ENCODE data around the gene IFNA14.
"Not testable (repeated sequence)": the region's sequence is repeated elsewhere in the genome, so short reads cannot be mapped to it uniquely, and the experiment has no call there.

IFNA14 gene

DNA sequence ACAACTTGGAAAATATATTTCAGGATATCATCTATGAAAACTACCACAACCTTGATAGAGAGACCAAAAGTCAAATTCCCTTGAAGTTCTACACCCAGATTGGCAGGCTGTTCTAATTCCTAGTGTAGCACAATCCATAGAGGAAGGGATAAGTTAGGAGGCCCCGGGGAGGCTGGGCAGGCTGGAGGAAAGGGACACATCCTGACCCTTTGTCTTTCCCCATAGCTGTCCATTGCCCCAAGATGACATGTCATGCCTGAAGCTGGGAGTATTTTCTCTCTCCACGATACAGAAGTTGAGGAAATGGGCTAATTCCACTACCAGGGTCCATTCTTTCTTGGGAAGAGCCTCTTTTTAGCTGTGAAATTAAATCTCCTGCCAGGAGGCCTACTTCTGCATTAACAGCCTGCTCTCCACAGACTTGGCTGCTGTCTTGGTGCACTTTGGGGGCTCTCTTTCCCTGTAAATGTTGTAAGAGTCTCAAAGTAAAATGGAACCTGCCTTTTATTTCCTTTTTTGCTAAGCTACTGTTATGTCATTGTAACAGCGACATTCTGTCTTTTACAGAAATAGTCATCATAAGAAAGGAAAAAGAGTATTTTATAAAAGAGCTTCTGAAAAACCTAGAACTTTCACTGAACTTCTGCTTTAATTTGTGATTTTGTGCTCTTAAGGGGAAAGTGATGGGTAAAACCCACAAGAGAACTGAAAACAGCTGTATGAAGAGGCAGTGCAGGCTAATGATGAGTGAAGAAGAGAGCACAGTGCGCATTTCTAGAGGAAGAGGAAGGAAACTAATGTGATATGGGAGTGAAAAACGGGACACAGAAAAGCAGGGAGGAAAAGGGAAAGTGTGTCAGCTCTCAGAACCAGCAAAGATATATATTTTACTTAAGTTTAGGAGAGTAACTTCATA is 26.1 kb downstream of the IFNA14 start:
- DNase-seq: not testable (repeated sequence)

DNA sequence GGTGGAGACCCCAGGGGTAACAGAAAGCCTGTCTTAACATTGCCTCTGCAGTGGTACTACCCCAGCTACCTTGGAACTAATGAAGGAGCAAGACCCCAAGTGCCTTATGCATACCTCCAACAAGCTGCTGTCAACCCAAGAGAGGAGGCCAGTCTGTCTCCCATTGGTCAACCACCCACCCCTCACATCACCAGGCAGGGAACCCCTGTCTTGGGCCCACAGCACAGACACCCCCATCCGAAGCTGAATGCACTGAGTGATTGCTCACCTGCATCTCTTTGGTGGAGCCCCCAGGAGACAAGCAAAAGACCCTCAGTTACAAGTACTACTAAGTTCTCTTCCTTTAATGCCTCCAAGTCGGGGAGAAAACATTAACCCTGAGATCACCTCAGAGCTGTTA is 27.6 kb downstream of the IFNA14 start:
- DNase-seq: not testable (repeated sequence)

DNA sequence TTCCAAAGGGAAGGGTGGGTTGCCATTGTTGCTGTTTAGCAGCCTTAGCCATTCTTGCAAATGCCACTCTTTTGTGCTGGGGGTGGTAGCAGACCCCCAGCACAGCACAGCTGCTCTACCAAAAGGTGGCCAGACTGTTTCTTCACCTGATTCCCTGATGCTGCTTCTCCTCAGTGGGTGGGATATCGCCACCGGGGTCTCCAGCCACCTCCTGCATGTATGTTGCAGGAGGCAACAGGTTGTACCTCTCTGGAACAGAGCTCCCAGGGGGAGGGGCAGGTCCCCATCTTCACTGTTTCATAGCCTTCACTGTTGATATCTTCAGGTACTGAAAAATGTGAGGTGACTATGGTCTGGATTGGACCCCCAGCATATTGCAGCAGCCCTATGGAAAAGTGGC is 29.0 kb downstream of the IFNA14 start:
- not testable (repeated sequence) for DNase-seq

DNA sequence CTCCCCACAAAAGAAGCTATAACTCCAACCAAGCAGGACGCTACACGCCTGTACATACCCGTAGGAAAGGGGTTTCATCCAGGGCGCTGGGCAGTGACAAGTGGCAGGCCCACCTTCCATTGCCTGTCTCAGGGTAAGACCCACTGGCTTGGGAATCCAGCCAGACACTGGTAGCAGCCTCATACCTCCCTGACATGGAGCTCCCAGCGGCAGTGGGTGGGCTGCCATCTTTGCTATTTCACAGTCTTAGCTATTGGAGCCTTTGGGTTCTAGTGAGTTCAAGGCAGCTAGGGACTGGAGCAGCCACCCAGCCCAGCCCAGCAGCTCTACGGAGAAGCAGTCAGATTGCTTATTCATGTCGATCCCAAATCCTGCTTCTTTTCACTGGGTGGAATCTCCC is 29.5 kb downstream of the IFNA14 start:
- no peak for DNase-seq

DNA sequence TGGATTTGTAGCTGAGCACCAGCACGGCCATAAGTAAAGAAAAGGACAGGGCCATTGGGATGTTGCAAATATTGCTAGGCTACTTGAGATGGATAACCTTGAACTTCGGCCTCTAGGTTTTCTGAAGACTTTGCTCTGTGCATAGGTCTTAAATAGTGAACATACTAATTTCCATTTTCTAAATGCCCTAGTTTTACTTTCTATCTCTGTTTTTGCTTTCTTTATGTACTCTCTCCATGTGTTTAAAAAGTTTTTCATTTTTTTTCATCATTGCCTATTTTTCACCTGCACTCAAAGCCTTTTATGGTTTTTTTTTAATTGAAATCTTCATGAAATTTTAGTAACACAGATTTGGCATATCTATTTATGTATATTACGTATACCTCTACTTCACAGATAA is 32.8 kb downstream of the IFNA14 start, which contains the start of gene IFNA10:
IFNA10 (minus strand) TSS at position 101 of the 400 bp plus-strand sequence; CDS start at position 55, 46 bp downstream.
- not testable (repeated sequence) for DNase-seq

DNA sequence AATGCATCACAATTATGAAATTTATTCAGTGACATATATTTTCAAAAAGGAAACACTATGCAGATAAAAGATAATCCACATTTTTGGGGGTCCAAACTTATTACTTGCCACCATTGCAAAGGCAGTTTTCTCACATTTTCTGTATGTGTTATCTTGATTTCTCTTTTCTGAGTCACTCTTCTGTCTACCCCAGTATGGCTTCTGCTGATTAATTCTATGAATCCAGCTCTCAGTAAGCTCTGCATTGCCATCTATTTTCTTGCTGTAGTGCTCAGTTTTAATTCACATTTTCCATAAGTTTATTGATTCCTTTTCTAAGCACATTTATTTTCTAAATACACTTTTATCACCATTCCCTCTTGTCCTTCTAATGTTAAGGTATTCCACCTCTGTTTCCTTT is 34.6 kb downstream of the IFNA14 start:
- no peak for DNase-seq

DNA sequence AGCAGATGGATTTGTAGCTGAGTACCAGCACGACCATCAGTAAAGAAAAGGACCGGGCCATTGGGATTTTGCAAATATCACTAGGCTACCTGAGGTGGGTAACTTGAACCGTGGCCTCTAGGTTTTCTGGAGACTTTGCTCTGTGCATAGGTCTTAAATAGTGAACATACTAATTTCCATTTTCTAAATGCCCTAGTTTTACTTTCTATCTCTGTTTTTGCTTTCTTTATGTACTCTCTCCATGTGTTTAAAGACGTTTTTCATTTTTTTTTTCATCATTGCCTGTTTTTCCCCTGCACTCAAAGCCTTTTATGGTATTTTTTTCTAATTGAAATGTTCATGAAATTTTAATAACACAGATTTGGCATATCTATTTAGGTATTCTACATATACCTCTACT is 37.7 kb downstream of the IFNA14 start, which contains the start of gene IFNA7:
IFNA7 (minus strand) TSS at position 101 of the 400 bp plus-strand sequence; CDS start at position 61, 40 bp downstream.
- DNase-seq: not testable (repeated sequence)

DNA sequence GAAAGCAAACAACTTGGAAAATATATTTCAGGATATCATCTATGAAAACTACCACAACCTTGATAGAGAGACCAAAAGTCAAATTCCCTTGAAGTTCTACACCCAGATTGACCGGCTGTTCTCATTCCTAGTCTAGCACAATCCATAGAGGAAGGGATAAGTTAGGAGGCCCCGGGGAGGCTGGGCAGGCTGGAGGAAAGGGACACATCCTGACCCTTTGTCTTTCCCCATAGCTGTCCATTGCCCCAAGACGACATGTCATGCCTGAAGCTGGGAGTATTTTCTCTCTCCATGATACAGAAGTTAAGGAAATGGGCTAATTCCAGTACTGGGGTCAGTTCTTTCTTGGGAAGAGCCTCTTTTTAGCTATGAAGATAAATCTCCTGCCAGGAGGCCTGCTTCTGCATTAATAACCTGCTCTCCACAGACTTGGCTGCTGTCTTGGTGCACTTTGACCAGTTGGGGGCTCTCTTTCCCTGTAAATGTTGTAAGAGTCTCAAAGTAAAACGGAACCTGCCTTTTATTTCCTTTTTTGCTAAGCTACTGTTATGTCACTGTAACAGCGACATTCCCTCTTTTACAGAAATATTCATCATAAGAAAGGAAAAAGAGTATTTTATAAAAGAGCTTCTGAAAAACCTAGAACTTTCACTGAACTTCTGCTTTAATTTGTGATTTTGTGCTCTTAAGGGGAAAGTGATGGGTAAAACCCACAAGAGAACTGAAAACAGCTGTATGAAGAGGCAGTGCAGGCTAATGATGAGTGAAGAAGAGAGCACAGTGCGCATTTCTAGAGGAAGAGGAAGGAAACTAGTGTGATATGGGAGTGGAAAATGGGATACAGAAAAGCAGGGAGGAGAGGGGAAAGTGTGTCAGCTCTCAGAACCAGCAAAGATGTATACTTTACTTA is 44.7 kb downstream of the IFNA14 start:
- peak; percentile 2 for DNase-seq
